ENCODE measurements around the gene DPEP2NB.

The DPEP2NB gene

DNA sequence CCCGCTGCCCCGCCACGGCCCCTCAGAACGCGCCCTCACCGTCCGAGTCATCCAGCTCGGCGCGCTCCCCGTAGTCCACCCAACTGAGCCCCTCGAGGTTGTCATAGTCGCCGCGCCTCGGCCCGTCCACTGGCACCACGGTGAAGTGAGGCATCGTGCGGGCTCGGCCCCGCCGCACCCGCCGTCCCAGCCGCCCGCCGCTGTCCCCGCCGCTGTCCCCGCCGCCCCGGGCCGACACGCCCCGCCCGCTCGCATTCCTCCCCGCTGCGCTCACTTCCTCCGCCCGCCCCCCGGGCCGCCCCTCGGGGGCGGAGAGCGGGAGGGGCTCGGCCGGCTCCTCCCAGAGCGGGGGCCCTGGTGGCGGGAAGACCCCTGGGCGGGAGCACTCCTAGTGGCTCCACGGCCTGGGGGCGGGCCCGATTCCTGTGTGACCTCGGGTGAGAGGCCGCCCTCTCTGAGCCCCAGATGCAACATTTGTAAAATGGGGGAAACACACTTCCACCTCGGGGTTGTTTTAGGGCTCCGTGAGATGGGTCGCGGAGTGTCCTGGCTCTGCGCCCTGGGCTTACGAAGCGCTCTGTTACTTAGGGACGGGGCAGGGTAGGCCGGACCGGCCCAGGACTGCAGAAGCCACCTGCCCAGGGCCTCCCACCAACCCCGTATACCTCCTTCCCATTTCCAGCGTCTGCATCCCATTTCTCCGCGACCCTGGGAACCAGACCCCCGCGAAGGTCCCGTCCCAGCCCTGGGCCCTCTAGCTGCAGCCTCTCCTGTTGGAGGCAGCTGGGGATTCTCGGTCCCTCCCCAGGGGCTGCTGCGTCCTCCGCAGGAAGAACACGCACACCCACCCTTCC, 47.1 kb downstream of the DPEP2NB start, which contains the start of gene SLC12A4 (continued):
- TF ChIP-seq ZBTB6 (tag by site-specific recombination; IDR thresholded peaks at IDR 0.05): peak; percentile 11; the same call in 1 of the 2 replicates
- 0 out of 2 replicates have a peak, but pooled peaks have one; percentile 33 for TF ChIP-seq ZEB2 (tag by site-specific recombination; IDR thresholded peaks at IDR 0.05)
- peak; percentile 37; the same call in 1 of the 2 replicates for TF ChIP-seq PRDM2 (tag by site-specific recombination; IDR thresholded peaks at IDR 0.05; ENCODE audit: borderline replicate concordance)
- TF ChIP-seq ZNF768 (tag by site-specific recombination; IDR thresholded peaks at IDR 0.05): peak; percentile 100
- peak; percentile 77; the same call in 1 of the 2 replicates for TF ChIP-seq ZNF580 (tag by site-specific recombination; IDR thresholded peaks at IDR 0.05)
- peak; percentile 81 for TF ChIP-seq KLF10 (tag by site-specific recombination; IDR thresholded peaks at IDR 0.05)
- no peak for TF ChIP-seq ZSCAN16 (tag by site-specific recombination; IDR thresholded peaks at IDR 0.05)
- peak; percentile 63 for TF ChIP-seq KLF17 (tag by site-specific recombination; IDR thresholded peaks at IDR 0.05)
- peak; percentile 25; the same call in 1 of the 2 replicates for TF ChIP-seq KLF8 (tag by site-specific recombination; IDR thresholded peaks at IDR 0.05)
- TF ChIP-seq REPIN1 (tag by site-specific recombination; IDR thresholded peaks at IDR 0.05; ENCODE audit: low read depth): 0 out of 2 replicates have a peak, but pooled peaks have one; percentile 38
- no peak for TF ChIP-seq TRIM28 (IDR thresholded peaks at IDR 0.05; ENCODE audit: borderline replicate concordance, low read length)
- TF ChIP-seq KLF16 (tag by site-specific recombination; IDR thresholded peaks at IDR 0.05): peak; percentile 62
- TF ChIP-seq ZNF23 (tag by site-specific recombination; IDR thresholded peaks at IDR 0.05; ENCODE audit: borderline replicate concordance): no peak
- peak; percentile 57 for TF ChIP-seq ZNF335 (tag by site-specific recombination; conservative IDR thresholded peaks at IDR 0.05)
- TF ChIP-seq ZNF843 (tag by site-specific recombination; IDR thresholded peaks at IDR 0.05): 0 out of 2 replicates have a peak, but pooled peaks have one; percentile 21
- TF ChIP-seq ZFP3 (tag by site-specific recombination; IDR thresholded peaks at IDR 0.05; ENCODE audit: low read depth): peak; percentile 13; the same call in 1 of the 2 replicates
- peak; percentile 76 for TF ChIP-seq SP2 (tag by site-specific recombination; IDR thresholded peaks at IDR 0.05)
- 0 out of 2 replicates have a peak, but pooled peaks have one; percentile 21 for TF ChIP-seq ZNF660 (tag by site-specific recombination; IDR thresholded peaks at IDR 0.05)
- peak; percentile 95 for TF ChIP-seq SP3 (tag by site-specific recombination; IDR thresholded peaks at IDR 0.05)
- TF ChIP-seq ZBTB1 (tag by site-specific recombination; IDR thresholded peaks at IDR 0.05): 0 out of 2 replicates have a peak, but pooled peaks have one; percentile 16
- TF ChIP-seq ZNF785 (tag by site-specific recombination; IDR thresholded peaks at IDR 0.05): no peak
- TF ChIP-seq IKZF3 (tag by site-specific recombination; IDR thresholded peaks at IDR 0.05): no peak
- no peak for TF ChIP-seq ZNF560 (tag by site-specific recombination; IDR thresholded peaks at IDR 0.05; ENCODE audit: borderline replicate concordance)
- TF ChIP-seq GLIS1 (tag by site-specific recombination; IDR thresholded peaks at IDR 0.05): peak; percentile 61
- TF ChIP-seq ZNF433 (tag by site-specific recombination; IDR thresholded peaks at IDR 0.05; ENCODE audit: low read depth): no peak
- peak; percentile 64 for TF ChIP-seq ZXDB (tag by site-specific recombination; IDR thresholded peaks at IDR 0.05)
- no peak for TF ChIP-seq ZNF626 (tag by site-specific recombination; IDR thresholded peaks at IDR 0.05)
- TF ChIP-seq ZNF629 (tag by site-specific recombination; IDR thresholded peaks at IDR 0.05): peak; percentile 21; the same call in 1 of the 2 replicates
- TF ChIP-seq, protein P1, sequence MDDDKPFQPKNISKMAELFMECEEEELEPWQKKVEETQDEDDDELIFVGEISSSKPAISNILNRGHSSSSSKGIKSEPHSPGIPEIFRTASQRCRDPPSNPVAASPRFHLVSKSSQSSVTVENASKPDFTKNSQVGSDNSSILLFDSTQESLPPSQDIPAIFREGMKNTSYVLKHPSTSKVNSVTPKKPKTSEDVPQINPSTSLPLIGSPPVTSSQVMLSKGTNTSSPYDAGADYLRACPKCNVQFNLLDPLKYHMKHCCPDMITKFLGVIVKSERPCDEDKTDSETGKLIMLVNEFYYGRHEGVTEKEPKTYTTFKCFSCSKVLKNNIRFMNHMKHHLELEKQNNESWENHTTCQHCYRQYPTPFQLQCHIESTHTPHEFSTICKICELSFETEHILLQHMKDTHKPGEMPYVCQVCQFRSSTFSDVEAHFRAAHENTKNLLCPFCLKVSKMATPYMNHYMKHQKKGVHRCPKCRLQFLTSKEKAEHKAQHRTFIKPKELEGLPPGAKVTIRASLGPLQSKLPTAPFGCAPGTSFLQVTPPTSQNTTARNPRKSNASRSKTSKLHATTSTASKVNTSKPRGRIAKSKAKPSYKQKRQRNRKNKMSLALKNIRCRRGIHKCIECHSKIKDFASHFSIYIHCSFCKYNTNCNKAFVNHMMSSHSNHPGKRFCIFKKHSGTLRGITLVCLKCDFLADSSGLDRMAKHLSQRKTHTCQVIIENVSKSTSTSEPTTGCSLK (tag by site-specific recombination; IDR thresholded peaks at IDR 0.05): no peak
- TF ChIP-seq KLF9 (tag by site-specific recombination; IDR thresholded peaks at IDR 0.05; ENCODE audit: low read depth): peak; percentile 87

Data from HEK293 (cell line).